ENCODE data around the gene IQGAP2. TPM values are rescaled to one million over a fixed set of nuclear protein-coding genes. Genes with fewer than 3 reads are reported as not detected.

IQGAP2 gene
- total RNA-seq, 2 experiments from 2014 or later = 37.7 to 39.1 TPM

- ATAC-seq (no peak), DNase-seq (no peak)
- no peak for TF ChIP-seq CTCF (IDR thresholded peaks at IDR 0.05)
- CTCF ChIA-PET = no interaction called here
- intact Hi-C loops (cut with micrococcal nuclease) = no loop called here
- Mint-ChIP-seq H3K27ac (no peak overlapping the region), H3K9me3 (no peaks in the 10 kb centered on the region), H3K36me3 (ENCODE audit: low read depth) (no peaks in the 10 kb centered on the region), H3K4me3 (no peak overlapping the region), H3K27me3 (no peaks in the 10 kb centered on the region), H3K4me1 (ENCODE audit: low read depth) (peaks cover 40% of the 10 kb centered on the region)
- POLR2A ChIA-PET = no interaction called here
Observed at GRCh38 chr5:76397200-76397599, 5.9 kb upstream of the IQGAP2 start.

GRCh38 chr5:76399268-76399667, 3.8 kb upstream of the IQGAP2 start:
- Mint-ChIP-seq H3K27ac (no peak overlapping the region), H3K27me3 (no peaks in the 10 kb centered on the region), H3K36me3 (ENCODE audit: low read depth) (no peaks in the 10 kb centered on the region), H3K4me3 (no peak overlapping the region), H3K9me3 (no peaks in the 10 kb centered on the region), H3K4me1 (ENCODE audit: low read depth) (peaks cover 24% of the 10 kb centered on the region)
- no peak for TF ChIP-seq CTCF (IDR thresholded peaks at IDR 0.05)
- ChIA-PET CTCF (no interaction called here), POLR2A (no interaction called here)
- DNase-seq = no peak
- no peak for ATAC-seq
- intact Hi-C loops (cut with micrococcal nuclease) = no loop called here

- ChIA-PET CTCF (interaction anchor here (5.0 kb wide), 1 partner anchor 182 kb away, joined by 47 read pairs; no protein-coding TSS in a partner anchor), POLR2A (no interaction called here)
- no peaks in the 10 kb centered on the region for H3K36me3 Mint-ChIP-seq (ENCODE audit: low read depth)
- no peak for TF ChIP-seq CTCF (IDR thresholded peaks at IDR 0.05)
- H3K4me1 Mint-ChIP-seq (ENCODE audit: low read depth) = peaks cover 30% of the 10 kb centered on the region
- no peak overlapping the region for H3K27ac Mint-ChIP-seq
- no peaks in the 10 kb centered on the region for H3K9me3 Mint-ChIP-seq
- ATAC-seq (no peak), DNase-seq (no peak)
- no peaks in the 10 kb centered on the region for H3K27me3 Mint-ChIP-seq
- intact Hi-C loops (cut with micrococcal nuclease) = loop anchor here (5.0 kb wide), 1 partner anchor 73 kb away; no protein-coding TSS in a partner anchor
- no peak overlapping the region for H3K4me3 Mint-ChIP-seq
Observed at GRCh38 chr5:76400466-76400865, 2.6 kb upstream of the IQGAP2 start.

GRCh38 chr5:76401801-76402250, 1.3 kb upstream of the IQGAP2 start:
- H3K27ac Mint-ChIP-seq = peak overlapping the region; percentile 98
- no peak for TF ChIP-seq CTCF (IDR thresholded peaks at IDR 0.05)
- H3K27me3 Mint-ChIP-seq = no peaks in the 10 kb centered on the region
- ChIA-PET POLR2A (interaction anchor here (1.1 to 3.9 kb wide), 8 partner anchors 10 to 145 kb away, joined by 3 to 53 read pairs (median 6); no protein-coding TSS in a partner anchor), CTCF (interaction anchor here (0.8 to 5.1 kb wide), 13 partner anchors 8 to 227 kb away, joined by 3 to 62 read pairs (median 5); no protein-coding TSS in a partner anchor)
- ATAC-seq = no peak
- peaks cover 2% of the 10 kb centered on the region for H3K36me3 Mint-ChIP-seq (ENCODE audit: low read depth)
- H3K9me3 Mint-ChIP-seq = no peaks in the 10 kb centered on the region
- H3K4me3 Mint-ChIP-seq = peak overlapping the region; percentile 87
- peak; percentile 49 for DNase-seq
- H3K4me1 Mint-ChIP-seq (ENCODE audit: low read depth) = peaks cover 44% of the 10 kb centered on the region
- intact Hi-C loops (cut with micrococcal nuclease) = loop anchor here (5.0 kb wide), 1 partner anchor 75 kb away; no protein-coding TSS in a partner anchor

GRCh38 chr5:76402251-76402885, 717 bp upstream of the IQGAP2 start:
- TF ChIP-seq CTCF (IDR thresholded peaks at IDR 0.05) = no peak
- H3K9me3 Mint-ChIP-seq = no peaks in the 10 kb centered on the region
- no peaks in the 10 kb centered on the region for H3K27me3 Mint-ChIP-seq
- peak overlapping the region; percentile 87 for H3K4me3 Mint-ChIP-seq
- ATAC-seq (peak; percentile 63), DNase-seq (peak; percentile 96)
- ChIA-PET POLR2A (interaction anchor here (1.1 to 3.9 kb wide), 9 partner anchors 11 to 199 kb away, joined by 3 to 53 read pairs (median 4); no protein-coding TSS in a partner anchor), CTCF (interaction anchor here (0.7 to 5.1 kb wide), 17 partner anchors 8 to 227 kb away, joined by 3 to 62 read pairs (median 5); no protein-coding TSS in a partner anchor)
- peak overlapping the region; percentile 98 for H3K27ac Mint-ChIP-seq
- H3K36me3 Mint-ChIP-seq (ENCODE audit: low read depth) = peaks cover 4% of the 10 kb centered on the region
- peaks cover 49% of the 10 kb centered on the region for H3K4me1 Mint-ChIP-seq (ENCODE audit: low read depth)
- intact Hi-C loops (cut with micrococcal nuclease) = loop anchor here (5.0 kb wide), 1 partner anchor 75 kb away; no protein-coding TSS in a partner anchor
